Neural crest cell (in vitro differentiated cells): Measurements from ENCODE around the gene GABARAP. TPM values are rescaled to one million over a fixed set of nuclear protein-coding genes. Genes with fewer than 3 reads are reported as not detected.
A peak's percentile ranks its signal among the peaks of the same experiment; 100 is the strongest.

Experiments
- DNase-seq: peaks from one replicate; pipeline ENCODE4 v3.0.0; 2021; ENCODE audit warnings: low read depth, mixed read lengths, low spot score
- H3K27ac Mint-ChIP-seq: one replicate; pipeline ENCODE4 v1.8.0; 2021; ENCODE audit warnings: mild to moderate bottlenecking, mixed read lengths; ENCODE audit not compliant: unreplicated experiment
- H3K27me3 Mint-ChIP-seq: 2 replicates; pipeline ENCODE4 v1.8.0; 2021; ENCODE audit warnings: low read depth, mild to moderate bottlenecking, mixed read lengths
- H3K36me3 Mint-ChIP-seq: 2 replicates; pipeline ENCODE4 v1.8.0; 2021; ENCODE audit warnings: low read depth, mild to moderate bottlenecking, mixed read lengths
- H3K4me1 Mint-ChIP-seq: 2 replicates; pipeline ENCODE4 v1.8.0; 2021; ENCODE audit warnings: mixed read lengths
- H3K4me3 Mint-ChIP-seq: one replicate; pipeline ENCODE4 v1.8.0; 2021; ENCODE audit warnings: mild to moderate bottlenecking, mixed read lengths
- H3K9me3 Mint-ChIP-seq: 2 replicates; pipeline ENCODE4 v1.8.0; 2021; ENCODE audit warnings: mixed read lengths
- CTCF ChIP-seq: fragments of 200-600 bp; sonication (generic); conservative IDR thresholded peaks from 2 replicates; pipeline ENCODE4 v1.5.0; 2021; ENCODE audit warnings: antibody characterized with exemption, mild to moderate bottlenecking
- total RNA-seq: library from RNA; stranded (reverse); gene quantifications from 2 replicates; pipeline ENCODE4 v1.2.1, GENCODE V29; 2021

GABARAP gene
- total RNA-seq, 1 donor from 2014 or later, result 470 TPM

GRCh38 chr17:7280519-7281073, 38.3 kb upstream of the GABARAP start:
- no peaks in the 10 kb centered on the region for H3K9me3 Mint-ChIP-seq
- H3K27ac Mint-ChIP-seq, result no peak overlapping the region
- peak; percentile 86 for TF ChIP-seq CTCF
- peak overlapping the region; percentile 90 for H3K4me3 Mint-ChIP-seq
- no peaks in the 10 kb centered on the region for H3K36me3 Mint-ChIP-seq
- peak; percentile 77 for DNase-seq
- H3K27me3 Mint-ChIP-seq, result peaks cover 30% of the 10 kb centered on the region
- peaks cover 21% of the 10 kb centered on the region for H3K4me1 Mint-ChIP-seq

DNA sequence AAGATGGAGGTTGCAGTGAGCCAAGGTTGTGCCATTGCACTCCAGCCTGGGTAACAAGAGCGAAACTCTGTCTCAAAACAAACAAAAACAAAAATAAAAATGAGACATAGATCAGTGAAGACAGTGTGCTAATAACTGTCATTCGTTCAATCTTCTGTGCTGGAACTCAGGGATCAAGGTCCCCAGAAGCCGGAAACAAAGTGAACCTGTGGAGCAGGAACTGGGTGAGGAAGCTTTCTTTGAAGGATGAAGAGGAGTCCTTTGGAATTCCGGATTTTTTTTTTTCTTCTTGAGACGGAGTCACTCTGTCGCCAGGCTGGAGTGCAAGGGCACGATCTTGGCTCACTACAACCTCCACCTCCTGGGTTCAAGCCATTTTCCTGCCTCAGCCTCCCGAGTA, 37.2 kb upstream of the GABARAP start:
- H3K27me3 Mint-ChIP-seq, result peaks cover 30% of the 10 kb centered on the region
- no peak for DNase-seq
- H3K27ac Mint-ChIP-seq, result no peak overlapping the region
- H3K4me1 Mint-ChIP-seq, result peaks cover 21% of the 10 kb centered on the region
- no peaks in the 10 kb centered on the region for H3K36me3 Mint-ChIP-seq
- no peaks in the 10 kb centered on the region for H3K9me3 Mint-ChIP-seq
- no peak overlapping the region for H3K4me3 Mint-ChIP-seq
- TF ChIP-seq CTCF, result no peak

- H3K36me3 Mint-ChIP-seq, result no peaks in the 10 kb centered on the region
- H3K27ac Mint-ChIP-seq, result no peak overlapping the region
- no peak for TF ChIP-seq CTCF
- H3K4me1 Mint-ChIP-seq, result peaks cover 13% of the 10 kb centered on the region
- H3K4me3 Mint-ChIP-seq, result no peak overlapping the region
- H3K27me3 Mint-ChIP-seq, result peaks cover 68% of the 10 kb centered on the region
- H3K9me3 Mint-ChIP-seq, result no peaks in the 10 kb centered on the region
- DNase-seq, result no peak
Measured at GRCh38 chr17:7266784-7267183, 24.5 kb upstream of the GABARAP start.

GRCh38 chr17:7263801-7264078, 21.5 kb upstream of the GABARAP start:
- Mint-ChIP-seq H3K36me3 (peaks cover 3% of the 10 kb centered on the region), H3K9me3 (no peaks in the 10 kb centered on the region), H3K4me3 (no peak overlapping the region), H3K27me3 (peaks cover 86% of the 10 kb centered on the region), H3K4me1 (peaks cover 13% of the 10 kb centered on the region), H3K27ac (no peak overlapping the region)
- no peak for TF ChIP-seq CTCF
- DNase-seq, result no peak

DNA sequence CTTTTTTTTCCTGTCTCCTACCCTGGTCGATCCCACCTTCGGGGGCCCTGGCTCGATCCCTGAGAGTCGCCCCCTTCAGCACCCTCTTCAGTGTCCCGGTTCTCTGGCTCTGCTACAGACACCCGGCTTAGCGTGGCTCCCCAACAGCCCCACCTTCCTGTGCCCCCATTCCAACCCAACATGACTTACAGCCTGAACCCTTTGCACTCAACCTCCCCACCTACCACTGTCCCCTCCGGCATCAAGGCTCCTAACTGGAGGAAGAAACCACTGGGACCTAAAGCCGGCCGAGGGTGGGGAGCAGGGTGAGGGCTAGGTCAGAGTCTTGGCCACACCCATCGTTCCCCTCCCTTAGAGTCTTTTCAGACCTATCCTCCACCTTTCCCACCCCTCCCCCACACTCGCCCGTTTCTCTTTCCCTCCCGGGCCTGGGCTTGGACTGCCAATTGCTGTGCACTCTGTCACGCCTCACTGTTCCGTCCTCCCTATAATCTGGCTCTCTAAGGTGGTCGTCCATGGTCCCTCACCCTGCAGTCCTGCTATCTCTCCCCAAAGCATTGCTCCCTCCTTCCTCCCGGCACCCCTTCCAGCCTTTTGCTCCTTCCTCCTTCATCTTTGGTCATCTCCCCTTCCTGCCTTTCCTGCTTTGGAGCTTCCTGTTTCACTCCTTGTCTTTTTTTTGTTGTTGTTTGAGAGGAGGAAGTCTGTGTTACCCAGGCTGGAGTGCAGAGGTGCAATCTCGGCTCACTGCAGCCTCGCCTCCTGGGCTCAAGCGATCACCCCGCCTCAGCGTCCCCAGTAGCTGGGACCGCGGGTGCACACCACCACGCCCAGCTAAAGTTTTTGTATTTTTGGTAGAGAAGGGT, 20.9 kb upstream of the GABARAP start:
- no peak for DNase-seq
- Mint-ChIP-seq H3K27me3 (peaks cover 87% of the 10 kb centered on the region), H3K4me3 (no peak overlapping the region), H3K27ac (no peak overlapping the region), H3K9me3 (no peaks in the 10 kb centered on the region), H3K4me1 (peaks cover 13% of the 10 kb centered on the region), H3K36me3 (peaks cover 6% of the 10 kb centered on the region)
- TF ChIP-seq CTCF, result no peak
